Keratinocyte (primary cell): ENCODE results near the gene USP49. TPM values are rescaled to one million over a fixed set of nuclear protein-coding genes. Genes with fewer than 3 reads are reported as not detected.

Source experiments
- DNase-seq: peaks from one replicate; pipeline ENCODE4 v3.0.0-alpha.2; 2011; ENCODE audit warnings: low read depth, missing footprints, low spot score
- FAIRE-seq: peaks from 2 replicates; lab custom pipeline; 2011; peaks lifted over from hg19 to GRCh38; lab: Jason Lieb, UNC
- H2AFZ ChIP-seq: 2 replicates; pipeline ENCODE4 v1.6.0; 2012; ENCODE audit warnings: low read length, control low read depth, inconsistent platforms; ENCODE audit not compliant: control insufficient read depth
- H3K27ac ChIP-seq: 2 replicates; pipeline ENCODE4 v1.5.1; 2011; ENCODE audit warnings: low read length; ENCODE audit not compliant: control insufficient read depth, insufficient read depth
- H3K27me3 ChIP-seq: 3 replicates; pipeline ENCODE4 v1.6.0; 2011; ENCODE audit warnings: low read length; ENCODE audit not compliant: control insufficient read depth, insufficient read depth; ENCODE audit errors: extremely low read depth
- H3K36me3 ChIP-seq, 2 experiments: 2 replicates in 1 of 2; 3 replicates in 1 of 2; pipeline ENCODE4 v1.5.1; 2011; ENCODE audit warnings: low read length in 2 of 2, mild to moderate bottlenecking in 1 of 2; ENCODE audit not compliant: control insufficient read depth in 2 of 2, insufficient read depth in 2 of 2; ENCODE audit errors: extremely low read depth in 1 of 2
- H3K4me1 ChIP-seq: 3 replicates; pipeline ENCODE4 v1.5.1; 2011; ENCODE audit warnings: low read length; ENCODE audit not compliant: control insufficient read depth, insufficient read depth; ENCODE audit errors: extremely low read depth
- H3K4me2 ChIP-seq: 3 replicates; pipeline ENCODE4 v1.6.0; 2011; ENCODE audit warnings: low read depth, low read length; ENCODE audit not compliant: control insufficient read depth, insufficient read depth; ENCODE audit errors: extremely low read depth
- H3K4me3 ChIP-seq, 3 experiments: fragments of 200-600 bp in 1 of 3; sonication (generic) in 1 of 3; 2 replicates in 2 of 3; 3 replicates in 1 of 3; pipeline ENCODE4 v1.5.1; 2011 to 2016; ENCODE audit warnings: low read length in 3 of 3, mild to moderate bottlenecking in 3 of 3, control low read depth in 2 of 3, inconsistent platforms in 1 of 3, low read depth in 1 of 3, mixed read lengths in 1 of 3, mixed run types in 1 of 3, moderate library complexity in 1 of 3; ENCODE audit not compliant: control insufficient read depth in 2 of 3, insufficient read depth in 2 of 3; ENCODE audit errors: extremely low read depth in 1 of 3
- H3K79me2 ChIP-seq: 2 replicates; pipeline ENCODE4 v1.6.0; 2012; ENCODE audit warnings: low read length; ENCODE audit not compliant: control insufficient read depth, insufficient read depth
- H3K9ac ChIP-seq: 3 replicates; pipeline ENCODE4 v1.6.0; 2011; ENCODE audit warnings: low read length; ENCODE audit not compliant: control insufficient read depth, insufficient read depth; ENCODE audit errors: extremely low read depth
- H3K9me1 ChIP-seq: 3 replicates; pipeline ENCODE4 v1.6.0; 2011; ENCODE audit warnings: low read length; ENCODE audit not compliant: control insufficient read depth, insufficient read depth; ENCODE audit errors: extremely low read depth
- H3K9me3 ChIP-seq: 2 replicates; pipeline ENCODE4 v1.5.1; 2012; ENCODE audit warnings: low read depth, low read length; ENCODE audit not compliant: control insufficient read depth
- H4K20me1 ChIP-seq: 3 replicates; pipeline ENCODE4 v1.6.0; 2011; ENCODE audit warnings: low read length; ENCODE audit not compliant: control insufficient read depth, insufficient read depth; ENCODE audit errors: extremely low read depth
- CTCF ChIP-seq, 3 experiments: IDR thresholded peaks in 1 of 3; conservative IDR thresholded peaks in 1 of 3; optimal IDR thresholded peaks in 1 of 3; 2 replicates in 2 of 3; 3 replicates in 1 of 3; pipeline versions ENCODE3 to v1.5.1; 2011; ENCODE audit warnings: low read length in 3 of 3, mild to moderate bottlenecking in 3 of 3, moderate library complexity in 2 of 3, control low read depth in 1 of 3, inconsistent platforms in 1 of 3; ENCODE audit not compliant: insufficient read depth in 2 of 3; ENCODE audit errors: extremely low read depth in 1 of 3
- EZH2 ChIP-seq: IDR thresholded peaks from one replicate; pipeline ENCODE4 v1.6.1; 2012; ENCODE audit warnings: inconsistent platforms, mild to moderate bottlenecking, low read length, moderate library complexity
- dilution Hi-C: fragments of 300-500 bp; cut with MboI; formaldehyde crosslinking; loops from one replicate; pipeline ENCODE4 v1.7.0; 2020; ENCODE audit warnings: low sequenced_read_pairs; ENCODE audit not compliant: extremely low pct_ligation_motif_present
- polyA plus RNA-seq, 5 experiments: library from polyadenylated mRNA; depleted of rRNA in 3 of 5; stranded (reverse) in 3 of 5; stranded (forward) in 1 of 5; unstranded in 1 of 5; fragments of >200 nt; gene quantifications; 1 replicate in 1 of 5; 2 replicates in 3 of 5; 3 replicates in 1 of 5; pipeline versions ENCODE4 v1.2.1 to v1.2.3, GENCODE V29; 2011 to 2012; ENCODE audit warnings: missing spikeins in 2 of 5, low read depth in 1 of 5, low replicate concordance in 1 of 5

Gene USP49
- polyA plus RNA-seq, 1 donor (not counting 4 experiments of a cell fraction or from before 2014, with no cell fraction given): 2.3 TPM

GRCh38 chr6:41791984-41792383 is 103.2 kb downstream of the USP49 start:
- Histone ChIP-seq H3K27me3 (no peaks in the 10 kb centered on the region), H3K79me2 (peaks cover 17% of the 10 kb centered on the region), H3K9me1 (no peaks in the 10 kb centered on the region), H3K9me3 (no peaks in the 10 kb centered on the region), H3K9ac (no peak overlapping the region), H3K36me3 (peaks cover 18% of the 10 kb centered on the region in 2 experiments), H3K4me3 (no peak overlapping the region), H3K4me2 (no peak overlapping the region), H3K27ac (no peak overlapping the region), H4K20me1 (no peaks in the 10 kb centered on the region), H3K4me1 (peaks cover 5% of the 10 kb centered on the region), H2AFZ (no peak overlapping the region)
- no peak for FAIRE-seq
- dilution Hi-C loops: no loop called here
- DNase-seq: no peak
- TF ChIP-seq CTCF (optimal IDR thresholded peaks at IDR 0.05 in 1 of 3, IDR thresholded peaks at IDR 0.05 in 1 of 3, conservative IDR thresholded peaks at IDR 0.05 in 1 of 3; ENCODE audit: extremely low read depth in 1 of 3, insufficient read depth in 2 of 3, low read length in 3 of 3) (no peak), EZH2 (no peak)

- H3K79me2 ChIP-seq: peaks cover 17% of the 10 kb centered on the region
- TF ChIP-seq CTCF (optimal IDR thresholded peaks at IDR 0.05 in 1 of 3, IDR thresholded peaks at IDR 0.05 in 1 of 3, conservative IDR thresholded peaks at IDR 0.05 in 1 of 3; ENCODE audit: extremely low read depth in 1 of 3, insufficient read depth in 2 of 3, low read length in 3 of 3): no peak
- no peak for TF ChIP-seq EZH2
Observed at GRCh38 chr6:41791305-41791704, 103.9 kb downstream of the USP49 start.

More at GRCh38 chr6:41791305-41791704, 103.9 kb downstream of the USP49 start:
- Histone ChIP-seq H3K36me3 (peaks cover 16 to 18% of the 10 kb centered on the region in 2 experiments), H3K4me1 (peaks cover 5% of the 10 kb centered on the region), H4K20me1 (no peaks in the 10 kb centered on the region), H2AFZ (no peak overlapping the region), H3K9me3 (no peaks in the 10 kb centered on the region), H3K4me3 (no peak overlapping the region), H3K27ac (no peak overlapping the region), H3K9me1 (no peaks in the 10 kb centered on the region), H3K9ac (no peak overlapping the region), H3K27me3 (no peaks in the 10 kb centered on the region), H3K4me2 (no peak overlapping the region)
- dilution Hi-C loops: no loop called here
- no peak for DNase-seq
- no peak for FAIRE-seq
